Hematopoietic multipotent progenitor cell treated with erythropoietin and hydrocortisone succinate and interleukin-3 and kit ligand, for 17 days (in vitro differentiated cells): ENCODE data around the gene INPP5A.
"Not testable (repeated sequence)": the region's sequence is repeated elsewhere in the genome, so short reads cannot be mapped to it uniquely, and the experiment has no call there.

Experiments used
- DNase-seq: peaks from one replicate; pipeline ENCODE4 v3.0.0-alpha.2; 2015; ENCODE audit warnings: low spot score

The INPP5A gene

GRCh38 chr10:132582771-132583170 is 45.2 kb downstream of the INPP5A start:
- no peak for DNase-seq

- DNase-seq, result no peak
These were observed 45.9 kb downstream of the INPP5A start for GRCh38 chr10:132583456-132583855.

DNA sequence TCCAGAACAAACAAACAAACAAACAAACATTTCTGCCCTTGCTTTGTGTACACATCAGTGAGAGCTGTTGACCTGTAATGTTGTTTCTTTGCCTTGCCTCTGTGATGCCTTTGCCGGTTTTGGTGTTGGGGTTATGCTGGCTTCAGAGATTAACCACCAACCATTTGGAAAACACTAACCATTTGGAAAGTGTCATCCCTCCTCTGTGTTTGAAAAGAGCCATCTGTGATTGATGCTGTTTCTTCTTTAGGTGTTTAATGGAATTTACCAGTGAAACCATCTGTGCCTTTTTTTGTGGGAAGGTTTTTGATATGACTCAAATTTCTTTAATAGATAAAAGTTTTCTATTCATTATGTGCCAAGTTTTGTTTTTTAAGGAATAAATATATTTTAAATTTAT is 46.5 kb downstream of the INPP5A start:
- no peak for DNase-seq

DNA sequence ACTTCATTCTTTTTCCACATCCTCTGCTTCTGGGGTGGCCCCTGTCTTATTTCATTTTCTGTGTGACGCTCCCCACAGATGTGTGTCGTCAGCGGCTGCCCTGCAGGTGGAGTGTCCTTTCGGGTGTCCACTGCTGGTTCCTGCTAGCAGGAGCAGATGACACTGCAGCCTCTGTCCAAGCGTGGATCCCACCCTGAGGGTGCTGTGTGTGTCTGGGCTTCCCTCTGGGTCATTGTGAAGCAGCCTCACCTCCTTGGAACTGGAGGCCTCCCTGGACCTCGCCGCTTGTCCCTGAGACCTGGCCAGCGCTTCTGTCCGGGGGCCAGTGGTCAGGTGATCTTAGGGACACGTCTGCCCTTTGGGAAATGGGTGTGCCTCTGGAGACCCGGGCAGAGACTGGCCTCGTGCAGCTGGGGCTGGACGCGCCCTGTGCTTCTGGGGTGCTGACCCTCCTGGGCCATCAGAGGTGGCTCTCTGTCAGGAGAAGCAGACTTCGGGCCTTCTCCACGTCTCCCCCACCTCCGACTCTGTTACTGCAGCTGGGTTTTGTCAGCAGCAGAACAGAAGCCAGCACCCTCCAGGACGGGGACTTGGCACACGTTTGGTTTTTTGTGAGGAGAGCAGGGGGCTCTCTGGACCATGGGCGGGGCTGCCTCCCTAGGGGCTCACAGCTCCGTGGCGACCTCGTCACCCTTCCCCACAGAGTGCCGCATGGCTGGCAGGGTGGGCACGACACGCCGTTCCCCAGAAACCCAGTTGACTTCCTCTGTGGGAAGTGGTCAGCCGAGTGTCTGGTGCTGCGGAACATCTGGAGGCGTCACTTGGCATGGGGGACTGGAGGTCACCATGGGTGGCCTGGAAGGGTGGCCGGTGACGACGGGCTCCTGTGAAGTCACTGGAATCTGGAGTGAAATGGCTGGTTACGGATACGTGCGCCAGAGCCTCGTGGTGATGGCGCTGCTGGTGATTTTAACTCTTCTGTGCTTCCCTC is 48.4 kb downstream of the INPP5A start:
- no peak for DNase-seq

- no peak for DNase-seq
These were observed 49.2 kb downstream of the INPP5A start for GRCh38 chr10:132586739-132587138.

DNA sequence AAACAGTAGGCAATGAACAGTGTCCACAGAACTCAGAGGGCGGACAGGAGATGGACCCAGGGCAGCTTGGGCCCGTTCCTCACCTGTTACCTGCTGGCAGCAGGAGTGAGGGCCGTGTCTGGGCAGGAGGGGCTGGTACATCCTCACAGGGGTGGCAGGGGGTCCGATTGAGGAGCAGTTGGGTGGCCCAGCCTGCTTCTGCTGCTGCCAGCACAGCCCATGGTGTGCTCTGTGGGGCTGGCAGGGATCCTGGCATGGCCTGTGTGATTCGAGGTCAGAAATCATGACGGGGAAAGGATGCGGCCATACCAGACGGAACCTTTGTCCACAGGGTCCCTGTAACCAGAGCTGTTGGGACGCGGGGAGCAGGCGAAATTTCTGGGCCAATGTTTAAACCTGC is 49.6 kb downstream of the INPP5A start:
- no peak for DNase-seq

DNA sequence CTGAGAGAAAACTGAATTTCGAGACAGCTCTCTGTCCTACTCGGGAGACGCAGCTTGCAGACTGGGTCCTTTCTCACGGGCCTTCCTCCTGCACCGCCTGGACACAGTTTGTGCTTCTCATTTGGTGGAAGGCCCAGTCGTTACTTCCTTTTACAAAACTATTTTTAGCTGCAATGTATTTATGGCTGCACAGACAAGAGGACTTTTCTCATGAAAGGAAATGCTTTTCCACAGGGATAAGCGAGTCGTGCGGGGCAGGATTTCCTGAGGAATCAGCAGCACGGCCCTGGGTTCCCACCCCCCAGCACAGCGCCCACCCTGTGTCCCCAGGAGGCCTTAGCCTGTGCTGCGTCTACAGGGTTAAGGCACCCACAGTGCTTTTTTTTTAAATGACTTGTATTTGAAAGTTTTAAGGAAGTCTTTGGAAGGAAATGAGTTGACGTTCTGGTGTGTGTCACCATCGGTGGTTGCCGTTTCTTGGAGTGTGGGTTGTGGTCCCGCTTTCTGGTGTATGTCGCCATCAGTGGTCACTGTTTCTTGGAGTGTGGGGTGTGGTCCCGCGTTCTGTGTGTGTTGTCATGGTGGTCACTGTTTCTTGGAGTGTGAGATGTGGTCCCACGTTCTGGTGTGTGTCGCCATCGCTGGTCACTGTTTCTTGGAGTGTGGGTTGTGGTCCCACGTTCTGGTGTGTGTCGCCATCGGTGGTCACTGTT is 50.9 kb downstream of the INPP5A start:
- DNase-seq, result no peak

DNA sequence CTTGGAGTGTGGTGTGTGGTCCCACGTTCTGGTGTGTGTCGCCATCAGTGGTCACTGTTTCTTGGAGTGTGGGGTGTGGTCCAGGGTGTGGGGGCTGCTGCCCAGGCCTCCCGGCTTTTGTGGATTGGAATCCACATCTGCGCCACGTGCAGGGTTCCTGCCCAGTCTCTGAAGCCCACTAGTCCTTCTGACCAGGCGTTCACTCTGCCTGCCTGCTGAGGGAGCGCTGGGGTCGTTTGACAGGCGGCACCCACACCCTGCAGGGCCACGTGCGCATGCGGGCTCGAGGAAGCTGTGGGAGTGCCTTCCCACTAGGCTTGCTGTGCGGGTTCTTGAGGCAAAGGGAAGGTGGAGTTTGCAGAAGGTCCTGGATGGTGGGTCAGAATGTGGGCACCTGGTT is 51.4 kb downstream of the INPP5A start:
- no peak for DNase-seq

DNA sequence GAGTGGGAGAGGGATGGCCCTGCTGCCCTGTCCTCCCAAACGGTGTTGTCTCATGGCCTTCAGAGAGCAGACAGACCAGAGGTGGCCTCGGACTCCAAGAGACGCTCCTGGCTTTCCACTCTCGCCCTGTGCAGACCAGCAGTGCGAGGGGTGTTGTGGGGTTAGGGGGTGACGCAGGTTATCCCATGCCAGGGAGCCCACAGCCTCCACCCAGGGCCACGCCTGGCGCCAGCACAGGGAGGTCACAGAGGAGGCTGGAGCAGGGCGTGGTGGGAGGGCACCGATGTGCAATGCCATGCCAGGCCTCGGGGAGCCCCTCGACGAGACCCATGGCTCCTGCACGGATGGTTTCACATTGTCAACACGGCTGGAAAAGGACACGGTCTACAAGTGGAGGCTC is 52.1 kb downstream of the INPP5A start:
- DNase-seq, result no peak

DNA sequence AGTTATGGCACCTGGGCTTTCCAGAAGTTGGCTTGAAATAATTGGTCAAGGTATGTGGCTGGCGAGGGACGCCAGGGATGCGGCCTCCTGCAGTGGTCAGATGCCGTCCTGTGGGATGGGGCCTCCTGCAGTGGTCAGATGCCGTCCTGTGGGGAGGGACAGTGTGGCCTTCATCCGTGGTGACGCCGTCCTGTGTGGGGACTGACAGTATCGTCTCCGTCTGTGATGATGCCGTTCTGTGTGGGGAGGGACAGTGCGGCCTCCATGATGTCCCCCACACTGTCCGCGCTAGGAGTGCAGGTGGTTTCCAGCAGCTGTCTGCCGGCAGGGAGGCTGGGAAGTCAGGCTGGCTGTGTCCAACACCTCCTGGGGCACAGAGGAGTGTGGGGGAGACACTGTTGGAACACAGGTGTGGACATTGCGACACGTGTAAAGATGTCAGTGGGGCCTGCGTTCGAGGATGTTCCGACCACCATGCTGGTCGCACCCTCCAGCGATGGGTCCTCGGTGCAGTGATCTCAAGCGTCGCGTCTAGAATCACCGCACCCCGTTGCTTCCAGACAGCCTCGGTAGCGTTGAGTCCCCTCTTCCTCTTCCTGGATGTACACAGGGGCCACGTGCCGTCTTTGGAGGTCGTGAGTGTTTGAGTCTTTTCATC is 52.6 kb downstream of the INPP5A start:
- DNase-seq, result no peak

DNA sequence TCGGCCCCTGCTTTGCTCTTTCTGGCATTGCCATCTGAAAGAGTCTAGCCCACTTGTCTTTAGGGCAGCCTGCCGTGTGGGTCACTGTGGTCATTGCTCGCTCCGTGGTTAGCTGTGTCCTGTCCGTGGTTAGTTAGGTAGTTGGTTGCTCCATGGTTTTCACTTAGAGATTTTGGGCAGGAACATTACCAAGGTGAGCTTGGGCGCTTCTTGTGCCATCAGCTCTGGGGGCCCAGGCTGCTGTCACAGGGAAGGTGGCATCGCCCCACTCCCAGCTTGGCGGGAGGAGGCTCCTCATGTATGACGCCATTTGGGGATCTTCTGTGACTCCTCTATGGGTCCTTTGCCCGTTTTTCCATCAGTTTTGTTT is 53.1 kb downstream of the INPP5A start:
- no peak for DNase-seq

DNA sequence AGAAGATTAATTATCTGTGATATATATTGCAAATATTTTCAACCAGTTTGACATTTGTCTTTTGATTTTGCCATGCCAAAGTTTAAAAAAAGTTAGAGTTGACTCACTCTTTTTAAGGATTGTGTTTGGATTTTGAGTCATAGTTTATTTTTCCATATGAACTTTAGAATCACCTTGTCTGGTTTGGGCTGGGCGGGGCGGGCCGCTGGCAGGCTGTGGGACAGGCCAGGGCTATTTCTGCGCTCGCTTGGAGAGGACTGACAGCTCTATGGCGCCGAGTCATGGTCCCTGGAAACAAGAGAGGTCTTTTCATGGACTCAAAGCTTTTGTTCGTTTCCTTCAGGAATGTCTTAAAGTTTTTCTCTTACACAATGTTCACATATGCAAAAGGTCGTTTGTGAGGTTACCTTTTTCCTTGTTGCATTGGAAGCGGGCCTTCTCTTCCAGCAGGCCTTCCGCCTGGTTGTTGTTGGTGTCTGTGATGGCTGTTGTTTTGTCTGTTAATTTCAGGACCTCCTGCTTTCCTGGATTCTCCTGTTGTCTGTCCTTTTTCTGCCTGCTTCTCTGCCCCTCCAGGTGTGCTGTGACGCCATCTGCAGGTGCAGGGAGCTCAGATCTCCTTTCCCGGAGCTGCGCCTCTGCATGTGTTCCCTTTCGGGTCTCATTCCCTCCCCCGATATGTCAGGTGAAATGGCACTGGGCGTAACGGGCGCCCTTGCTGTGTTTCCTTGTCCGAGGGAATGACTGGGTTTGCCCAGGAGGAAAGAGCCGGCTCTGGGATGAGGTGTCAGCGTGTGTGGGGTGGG is 53.8 kb downstream of the INPP5A start:
- DNase-seq, result no peak

GRCh38 chr10:132592790-132593383 is 55.3 kb downstream of the INPP5A start:
- no peak for DNase-seq

DNA sequence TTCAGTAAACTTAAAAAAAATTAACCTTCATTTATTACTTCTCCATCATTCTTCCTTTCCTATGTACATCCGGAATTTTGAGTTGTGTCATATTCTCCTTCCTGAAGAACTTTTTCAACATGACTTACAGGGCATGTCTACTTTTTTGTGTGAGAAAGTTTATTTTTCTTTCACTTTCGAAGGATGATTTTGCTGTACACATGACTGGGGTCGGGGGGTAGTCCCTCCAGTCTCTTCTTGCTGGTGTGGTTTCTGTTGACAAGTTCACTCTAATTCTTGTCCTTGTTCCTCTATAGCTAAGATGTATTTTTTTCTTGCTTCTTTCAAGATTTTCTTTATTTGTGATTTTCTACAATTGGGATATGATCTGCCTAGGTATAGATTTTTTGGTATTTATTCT is 55.8 kb downstream of the INPP5A start:
- no peak for DNase-seq

DNA sequence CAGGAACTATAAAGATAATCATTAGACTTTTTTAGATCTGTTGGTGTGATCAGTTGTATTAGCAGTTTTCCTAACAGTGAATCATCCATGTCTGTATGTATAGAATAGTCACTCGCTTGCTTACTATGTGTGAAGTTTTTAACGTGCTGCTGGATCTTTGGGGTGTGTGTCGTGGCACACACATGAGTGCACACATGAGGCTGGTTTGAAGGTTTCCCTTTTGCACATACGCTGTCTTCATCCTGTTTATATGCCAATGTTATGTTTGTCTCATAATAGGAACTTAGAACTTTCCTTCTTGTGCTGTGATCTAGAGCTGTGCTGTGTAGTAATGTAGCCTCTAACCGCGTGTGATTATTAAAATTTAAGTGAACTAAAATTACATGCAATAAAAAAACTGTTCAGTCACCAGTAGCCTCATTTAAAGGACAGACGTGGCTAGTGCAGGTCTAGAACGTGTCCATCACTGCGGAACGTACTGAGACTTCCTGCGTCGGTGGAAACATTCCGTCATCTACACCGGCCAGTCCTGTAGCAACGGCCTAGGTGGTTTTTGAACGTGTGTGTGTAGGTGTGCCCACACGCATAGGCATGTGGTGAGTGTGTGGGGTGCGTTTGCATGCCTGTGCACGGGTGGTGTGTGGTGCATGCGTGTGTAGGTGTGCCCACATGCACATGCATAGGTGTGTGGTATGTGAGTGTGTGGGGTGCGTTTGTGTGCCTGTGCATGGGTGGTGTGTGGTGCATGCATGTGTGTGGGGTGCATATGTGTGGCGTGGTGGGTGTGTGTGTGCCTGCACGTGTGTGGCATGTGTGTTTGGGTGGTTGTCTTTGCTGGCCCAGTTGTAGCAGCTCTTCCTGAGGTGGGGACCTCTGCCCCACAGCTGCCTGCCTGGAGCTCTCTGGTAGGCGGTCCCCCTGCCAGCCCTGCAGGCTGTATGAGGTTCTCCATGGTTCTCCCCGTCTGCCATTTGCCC is 56.6 kb downstream of the INPP5A start:
- no peak for DNase-seq

DNA sequence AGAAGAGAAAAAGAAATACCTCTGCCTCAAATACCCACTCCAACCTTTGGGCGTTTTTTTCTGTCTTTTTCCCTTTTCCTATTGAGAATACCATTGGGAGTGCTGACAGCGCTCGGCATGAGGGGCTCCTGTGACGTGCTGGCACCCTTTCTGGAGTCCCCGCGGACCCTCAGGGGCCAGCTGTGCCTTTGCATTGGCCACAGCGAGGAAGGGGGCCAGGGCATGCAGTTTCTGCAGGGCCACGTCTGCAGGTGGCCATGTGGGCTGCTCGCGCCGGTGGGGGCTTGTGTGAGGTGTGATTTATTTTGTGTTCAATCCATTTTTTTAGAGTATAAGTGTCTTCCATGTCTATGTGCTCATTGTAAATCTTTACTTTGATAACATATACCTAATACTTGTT is 57.4 kb downstream of the INPP5A start:
- DNase-seq, result no peak

DNA sequence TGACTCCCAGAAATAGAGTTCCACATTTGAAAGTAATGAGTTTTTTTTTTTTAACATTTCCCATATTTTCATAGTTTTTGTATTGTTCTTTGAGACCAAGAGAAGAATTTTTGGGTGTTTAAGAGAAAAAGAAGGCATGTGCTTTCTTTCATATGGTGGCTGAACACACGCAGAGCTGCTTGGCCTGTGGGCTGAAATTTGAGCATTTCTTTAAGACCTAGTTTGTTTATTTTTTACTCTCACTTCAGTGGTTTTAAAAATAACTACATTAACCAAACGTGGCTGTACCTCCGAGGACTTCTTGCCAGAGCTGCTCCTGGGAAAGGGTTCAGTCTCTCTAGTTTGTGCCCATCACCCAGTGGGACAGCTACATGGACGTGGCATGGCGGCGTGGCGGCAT is 58.3 kb downstream of the INPP5A start:
- DNase-seq, result no peak

GRCh38 chr10:132596742-132597279 is 59.2 kb downstream of the INPP5A start:
- no peak for DNase-seq

- no peak for DNase-seq
These were observed 60.1 kb downstream of the INPP5A start for GRCh38 chr10:132597654-132598053.

DNA sequence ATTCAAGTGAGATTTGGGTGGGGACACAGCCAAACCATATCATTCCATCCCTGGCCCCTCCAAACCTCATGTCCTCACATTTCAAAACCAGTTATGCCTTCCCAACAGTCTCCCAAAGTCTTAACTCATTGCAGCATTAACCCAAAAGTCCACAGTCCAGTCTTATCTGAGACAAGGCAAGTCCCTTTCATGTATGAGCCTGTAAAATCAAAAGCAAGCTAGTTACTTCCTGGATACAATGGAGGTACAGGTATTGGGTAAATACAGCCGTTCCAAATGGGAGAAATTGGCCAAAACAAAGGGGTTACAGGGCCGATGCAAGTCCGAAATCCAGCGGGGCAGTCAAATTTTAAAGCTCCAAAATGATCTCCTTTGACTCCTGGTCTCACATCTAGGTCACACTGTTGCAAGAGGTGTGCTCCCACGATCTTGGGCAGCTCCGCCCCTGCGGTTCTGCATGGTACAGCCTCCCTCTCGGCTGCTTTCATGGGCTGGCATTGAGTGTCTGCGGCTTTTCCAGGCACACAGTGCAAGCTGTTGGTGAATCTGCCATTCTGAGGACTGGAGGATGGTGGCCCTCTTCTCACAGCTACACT is 61.5 kb downstream of the INPP5A start:
- not testable (repeated sequence) for DNase-seq
